ENCODE data around the gene TP53RK.

The TP53RK gene

DNA sequence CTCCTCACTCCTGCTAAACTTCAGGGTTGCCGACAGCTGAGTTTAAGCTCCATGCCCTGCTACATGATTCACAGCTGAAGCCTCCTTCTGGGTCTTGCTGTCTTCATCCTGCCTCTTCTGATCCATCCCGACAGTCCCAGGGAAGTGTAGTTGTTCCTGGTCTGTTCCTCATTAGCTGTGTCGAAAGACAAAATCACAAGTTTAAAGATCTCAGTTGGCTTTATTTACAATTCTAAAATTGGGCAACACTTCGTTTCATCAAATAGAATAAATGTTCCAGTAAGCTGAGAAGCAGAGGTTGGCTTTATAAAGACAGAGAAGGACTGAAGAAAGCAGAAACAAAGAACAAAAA lies 16.1 kb upstream of the TP53RK start:
- no peak for DNase-seq

DNA sequence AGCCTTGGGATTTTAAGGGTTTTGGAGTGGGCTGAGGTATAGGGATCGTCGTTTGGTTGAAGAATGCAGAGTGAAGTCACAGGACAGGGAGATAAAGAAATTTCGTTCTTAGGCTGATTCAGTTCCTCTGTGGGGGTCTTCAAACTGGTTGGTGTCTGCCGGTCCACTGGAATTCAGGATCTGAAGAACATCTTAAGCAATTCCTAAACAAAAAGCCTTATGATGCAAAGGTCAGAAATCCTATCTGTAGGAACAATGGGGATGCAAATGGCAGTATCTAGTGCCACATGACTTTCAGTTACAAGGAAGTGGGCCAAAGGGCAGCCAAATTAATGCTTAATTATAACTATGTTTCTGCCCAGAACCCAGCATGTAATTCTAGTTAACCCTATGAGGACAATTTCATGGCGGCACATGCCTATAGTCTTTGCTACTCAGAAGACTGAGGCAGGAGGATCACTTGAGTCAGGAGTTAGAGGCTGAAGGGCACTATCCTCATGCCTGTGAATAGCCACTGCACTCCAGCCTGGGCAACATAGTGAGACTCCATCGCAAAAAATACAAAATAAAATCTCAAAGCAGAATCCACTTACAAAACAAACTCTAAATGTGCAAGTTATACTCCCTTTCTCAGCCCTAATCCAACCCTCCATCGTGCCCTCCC lies 15.6 kb upstream of the TP53RK start:
- no peak for DNase-seq

DNA sequence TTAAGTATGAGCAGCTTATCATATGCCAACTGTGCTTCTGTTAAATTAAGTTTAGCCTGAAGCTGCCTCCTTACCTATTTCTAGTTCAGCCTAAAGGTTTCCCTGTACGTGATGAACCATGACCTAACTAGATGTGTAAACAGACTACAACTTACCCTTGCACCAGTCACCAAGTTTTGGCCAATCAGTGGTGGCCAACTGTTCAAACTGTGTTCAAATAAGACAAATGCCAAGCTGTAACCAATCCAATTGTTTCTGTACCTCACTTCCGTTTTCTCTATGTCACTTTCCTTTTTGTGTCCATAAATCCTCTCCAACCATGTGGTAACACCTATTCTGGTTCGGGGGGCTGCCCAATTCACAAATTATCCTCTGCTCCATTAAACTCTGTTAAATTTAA lies 14.2 kb upstream of the TP53RK start:
- peak; percentile 1 for DNase-seq

DNA sequence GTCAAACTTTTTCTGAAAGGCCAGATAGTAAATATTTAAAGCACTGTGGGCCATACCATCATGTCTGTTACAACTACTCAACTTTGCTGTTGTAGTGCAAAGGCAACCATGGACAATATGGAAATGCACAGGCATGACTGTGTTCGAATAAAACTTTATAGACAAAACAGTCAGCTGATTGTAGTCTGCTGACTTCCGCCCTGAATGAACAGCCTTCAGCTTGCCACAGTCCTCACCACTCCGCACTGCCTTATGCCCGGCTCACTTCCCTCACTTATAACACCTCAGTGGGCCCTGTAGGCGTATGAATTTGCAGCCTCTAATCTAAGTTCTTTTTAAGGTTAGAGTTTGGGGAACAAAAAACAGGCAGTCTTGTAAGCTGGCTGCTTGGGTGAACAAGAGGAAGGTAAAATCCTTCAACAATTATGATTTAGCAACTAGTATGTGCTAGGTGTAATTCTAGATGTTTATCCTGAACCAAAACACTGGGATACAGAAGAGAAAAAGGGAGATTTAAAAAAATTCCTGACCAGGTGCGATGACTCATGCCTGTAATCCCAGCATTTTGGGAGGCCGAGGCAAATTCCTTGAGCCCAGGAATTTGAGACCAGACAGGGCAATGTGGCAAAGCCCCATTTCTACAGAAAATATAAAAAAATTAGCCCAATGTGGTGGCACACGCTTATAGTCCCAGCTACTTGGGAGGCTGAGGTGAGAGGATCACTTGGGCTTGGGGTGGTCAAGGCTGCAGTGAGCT lies 13.4 kb upstream of the TP53RK start:
- no peak for DNase-seq

DNA sequence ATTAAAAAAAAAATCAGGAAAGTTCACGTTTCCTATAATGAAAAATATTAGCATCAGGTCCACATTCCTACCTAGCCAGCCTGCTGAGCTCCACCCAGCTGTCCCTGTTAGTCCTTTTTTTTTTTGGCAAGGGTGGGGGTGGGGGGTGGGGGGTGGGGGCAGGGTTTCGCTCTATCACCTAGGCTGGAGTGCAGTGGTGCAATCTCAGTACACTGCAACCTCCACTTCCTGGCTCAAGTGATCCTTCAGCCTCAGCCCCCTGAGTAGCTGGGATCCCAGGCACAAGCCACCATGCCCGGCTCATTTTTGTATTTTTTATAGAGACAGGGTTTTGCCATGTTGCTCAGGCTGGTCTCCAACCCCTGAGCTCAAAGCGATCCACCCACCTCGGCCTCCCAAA lies 12.7 kb upstream of the TP53RK start:
- no peak for DNase-seq

DNA sequence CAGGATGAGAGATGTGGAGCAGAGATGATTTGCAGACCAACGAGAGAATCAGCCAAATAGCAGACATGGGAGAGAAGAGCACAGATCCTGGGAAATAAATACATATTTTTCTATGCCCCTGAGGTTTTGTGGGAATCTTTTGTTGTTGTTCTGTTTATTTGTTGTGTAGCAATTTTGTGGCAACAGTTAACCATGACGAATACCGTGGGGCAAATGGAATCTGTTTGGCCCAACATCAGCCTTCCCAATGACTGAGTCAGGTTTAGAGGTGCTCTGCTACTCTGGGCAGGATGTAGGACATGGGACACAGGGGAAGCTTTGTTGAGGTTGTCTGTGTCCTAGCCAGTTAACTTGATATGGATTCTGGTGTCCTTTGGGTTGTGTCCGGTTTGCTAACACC lies 12.3 kb upstream of the TP53RK start:
- DNase-seq = no peak

DNA sequence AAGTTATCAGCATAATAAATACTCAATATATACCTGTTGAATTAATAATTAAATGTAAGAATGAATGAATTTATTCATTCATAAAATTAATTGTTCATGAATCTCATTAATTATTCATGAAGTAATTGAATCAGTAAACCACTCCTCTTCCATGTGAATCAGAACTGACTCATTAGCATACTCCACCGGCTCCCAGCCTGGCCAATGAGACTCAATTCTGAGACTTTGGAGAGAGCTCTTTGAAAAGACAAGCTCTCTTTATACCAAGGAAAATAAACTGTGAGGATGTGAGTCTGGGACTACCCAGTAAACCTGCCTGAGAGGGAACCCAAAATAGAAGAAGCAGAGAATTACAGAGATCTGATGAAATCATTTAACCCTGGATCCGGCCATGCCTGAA lies 11.8 kb upstream of the TP53RK start:
- no peak for DNase-seq

DNA sequence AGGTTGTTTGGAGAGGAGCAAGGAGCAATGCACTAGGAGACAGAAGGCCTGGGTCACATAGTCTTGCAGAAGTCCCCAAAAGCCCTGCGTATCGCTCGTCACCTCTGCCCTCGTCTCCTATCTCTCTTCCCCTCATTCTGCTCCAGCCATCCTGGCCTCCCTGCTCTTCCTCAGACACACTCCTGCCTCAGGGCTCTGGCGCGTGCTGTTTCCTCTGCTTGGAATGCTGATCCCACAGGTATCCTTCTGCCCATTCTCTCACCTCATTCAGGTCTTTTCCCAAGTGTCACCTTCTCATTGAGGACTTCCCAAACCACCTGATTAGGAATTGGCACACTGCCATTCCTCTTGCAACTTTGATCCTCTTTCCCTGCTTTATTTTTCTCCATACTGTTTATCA lies 11.2 kb upstream of the TP53RK start:
- peak; percentile 5 for DNase-seq

DNA sequence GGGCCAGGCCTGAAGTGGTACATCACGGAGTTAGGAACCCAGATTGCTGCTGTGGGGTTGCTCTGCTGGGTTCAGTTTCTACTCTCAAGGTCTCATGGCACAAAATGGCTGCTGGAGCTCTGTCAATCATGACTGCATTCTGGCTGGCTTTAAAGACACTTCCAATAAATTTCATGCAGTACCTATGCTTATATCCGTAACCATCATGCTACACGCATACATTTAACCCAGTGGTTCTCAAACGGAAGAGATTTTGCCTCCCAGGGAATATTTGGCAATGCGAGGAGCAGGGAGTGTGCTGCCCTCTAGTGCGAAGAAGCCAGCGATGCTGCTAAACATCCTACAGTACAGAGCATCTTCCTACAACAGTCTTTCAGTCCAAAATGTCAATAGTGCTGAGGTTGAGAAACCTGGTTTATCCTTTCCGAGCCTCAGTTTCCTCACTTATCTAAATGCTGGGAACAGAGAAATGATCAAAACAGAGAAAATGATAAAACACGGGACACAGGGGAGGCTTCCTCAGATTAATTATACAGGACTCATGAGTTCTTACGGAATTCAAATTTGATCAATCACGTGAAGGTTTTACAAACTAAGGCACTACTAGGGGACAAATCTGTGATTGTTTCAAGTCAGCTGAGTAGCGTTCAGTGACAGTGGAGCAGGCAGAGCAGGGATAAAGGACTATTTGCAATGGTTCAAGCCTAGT lies 10.6 kb upstream of the TP53RK start:
- DNase-seq = peak; percentile 6

DNA sequence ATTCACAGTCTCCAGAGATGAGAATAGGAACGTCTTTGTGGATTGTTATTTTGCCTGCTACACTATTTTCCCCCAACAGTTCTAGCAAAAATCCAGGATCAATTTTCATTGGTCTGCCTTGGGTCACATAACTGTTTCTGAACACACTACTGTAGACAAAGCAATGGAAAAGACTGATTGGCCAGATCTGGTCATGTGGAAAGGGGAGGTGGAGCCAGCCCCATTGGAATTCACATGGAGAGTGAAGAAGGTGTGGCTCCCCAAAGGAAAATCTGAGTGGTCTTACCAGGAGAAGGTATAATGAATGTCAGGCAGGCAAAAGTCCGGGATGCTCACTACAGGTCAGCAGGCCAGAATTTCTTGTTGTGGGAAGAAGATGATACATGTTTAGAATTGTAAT lies 9.5 kb upstream of the TP53RK start:
- no peak for DNase-seq

DNA sequence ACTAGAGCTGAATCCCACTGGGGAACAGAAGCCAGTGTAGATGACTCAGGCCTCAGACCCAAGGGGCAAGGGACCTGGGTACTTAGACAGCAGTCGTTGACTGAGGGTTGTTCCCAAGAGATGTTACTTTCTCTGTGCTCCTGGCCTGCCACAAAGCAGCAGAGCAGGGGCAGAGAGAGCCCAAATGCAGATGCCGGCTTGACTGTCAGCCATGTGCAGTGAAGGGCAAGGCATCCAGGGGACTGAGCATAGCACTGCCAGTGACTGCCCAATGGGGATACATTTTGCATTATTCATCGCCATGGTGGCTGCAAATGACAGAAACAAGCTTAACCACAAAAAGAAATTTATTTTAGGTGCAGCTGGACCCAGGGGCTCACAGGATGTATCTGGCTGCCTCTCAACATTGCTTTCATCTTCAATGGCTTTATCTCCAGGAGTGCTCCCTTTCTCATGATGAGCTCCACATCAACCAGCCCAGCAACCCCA lies 7.6 kb upstream of the TP53RK start:
- no peak for DNase-seq

DNA sequence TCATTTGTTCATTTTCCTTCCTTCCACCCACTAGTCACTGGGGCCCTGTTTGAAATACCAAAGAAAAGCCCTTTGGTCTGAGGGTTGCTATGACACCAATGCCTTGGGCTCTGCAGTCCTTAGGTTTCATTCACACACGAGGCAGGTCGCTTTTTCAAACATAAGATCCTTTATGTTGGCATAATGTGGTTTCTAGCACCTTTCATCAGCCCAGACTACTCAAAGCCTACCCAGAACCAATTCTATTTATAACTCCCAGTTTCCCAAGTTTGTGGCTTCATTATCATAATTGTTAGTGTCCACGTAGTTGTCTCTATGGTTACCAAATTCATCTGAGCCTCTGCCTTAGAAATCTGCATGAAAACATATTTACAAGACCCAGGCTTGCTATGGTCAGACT lies 6.6 kb upstream of the TP53RK start:
- DNase-seq = peak; percentile 5

DNA sequence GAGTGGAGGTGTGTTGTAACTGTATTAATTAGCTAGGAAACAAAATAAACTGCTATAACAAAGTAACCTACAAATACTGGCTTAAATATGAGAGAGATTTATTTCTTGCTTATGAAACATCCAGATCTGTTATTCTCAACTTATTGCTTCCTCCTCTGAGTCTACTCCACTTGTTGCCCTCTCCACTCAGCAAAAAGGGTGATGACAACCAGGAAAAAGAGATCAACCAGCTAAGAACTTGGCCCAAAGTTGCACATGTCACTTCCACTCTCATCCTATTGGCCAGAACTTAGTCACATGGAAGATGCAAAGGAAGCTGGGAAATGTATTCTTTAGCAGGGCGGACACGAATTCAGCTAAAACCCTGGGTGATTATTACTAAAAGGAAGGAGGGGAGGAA lies 5.2 kb upstream of the TP53RK start:
- DNase-seq = no peak

DNA sequence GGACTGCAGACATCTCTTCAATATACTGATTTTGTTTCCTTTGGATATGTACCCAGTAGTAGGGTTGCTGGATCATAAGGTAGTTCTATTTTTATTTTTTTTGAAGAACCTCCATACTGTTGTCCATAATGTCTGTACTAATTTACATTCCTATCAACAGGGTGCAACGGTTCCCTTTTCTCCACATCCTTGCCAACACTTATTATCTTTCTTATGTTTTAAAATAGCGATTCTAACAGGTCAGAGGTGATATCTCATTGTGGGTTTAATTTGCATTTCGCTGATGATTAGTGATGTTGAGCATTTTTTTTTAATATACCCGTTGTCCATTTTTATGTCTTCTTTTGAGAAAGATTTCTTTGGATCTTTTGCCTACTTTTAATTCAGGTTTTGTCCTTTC lies 2.0 kb upstream of the TP53RK start:
- no peak for DNase-seq

DNA sequence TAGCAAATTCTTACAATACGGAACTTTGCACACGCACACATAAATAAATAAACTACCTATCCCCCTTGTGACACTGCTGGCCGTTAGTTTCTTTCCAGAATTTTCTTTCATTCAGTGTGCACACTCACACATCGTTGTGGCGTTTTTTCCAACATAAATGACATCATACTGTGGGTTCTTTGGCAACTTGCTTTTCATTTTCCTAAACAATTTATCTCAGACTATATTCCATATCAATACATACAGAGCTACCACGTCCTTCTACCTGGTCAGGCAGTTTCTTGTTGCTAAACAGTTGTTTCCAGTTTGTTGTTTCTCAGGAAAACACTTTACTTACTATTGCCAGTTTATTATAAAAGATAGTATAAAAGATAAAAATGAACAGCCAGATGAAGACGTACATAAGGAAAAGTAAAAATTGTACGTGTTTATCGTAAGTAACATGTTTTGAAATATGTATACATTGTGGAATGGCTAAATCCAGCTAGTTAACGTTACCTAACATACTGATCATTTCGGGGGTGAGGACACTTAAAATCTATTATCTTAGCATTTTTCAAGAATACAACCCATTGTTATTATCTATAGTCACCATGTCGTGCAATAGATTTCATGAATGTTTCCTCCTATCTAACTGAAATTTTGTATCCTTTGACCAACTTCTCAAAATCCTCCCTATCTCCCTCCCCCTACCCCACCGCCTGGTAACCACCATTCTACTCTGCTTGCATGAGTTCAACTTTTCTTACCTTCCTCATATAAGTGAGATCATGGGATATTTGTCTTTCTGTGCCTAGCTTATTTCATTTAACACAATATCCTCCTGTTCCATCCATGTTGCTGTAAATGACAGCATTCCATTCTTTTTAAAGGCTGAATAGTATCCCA lies 1.2 kb upstream of the TP53RK start:
- no peak for DNase-seq

DNA sequence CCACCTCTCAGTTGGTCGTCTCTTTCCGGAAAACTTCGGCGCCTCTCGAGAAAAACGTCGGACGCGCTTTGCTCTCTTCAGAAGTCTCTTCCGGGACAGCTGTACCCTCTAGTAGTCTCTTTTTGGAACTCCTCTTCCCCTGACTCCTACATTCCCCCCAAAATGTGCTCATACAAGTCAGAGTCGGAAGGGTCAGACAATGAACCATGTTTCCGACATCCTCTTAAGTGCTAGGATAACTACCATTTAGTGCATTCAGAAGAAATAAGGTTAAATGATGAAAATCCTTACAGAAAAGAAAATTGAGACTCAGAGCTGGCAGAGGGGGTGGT lies 476 bp upstream of the TP53RK start:
- no peak for DNase-seq

DNA sequence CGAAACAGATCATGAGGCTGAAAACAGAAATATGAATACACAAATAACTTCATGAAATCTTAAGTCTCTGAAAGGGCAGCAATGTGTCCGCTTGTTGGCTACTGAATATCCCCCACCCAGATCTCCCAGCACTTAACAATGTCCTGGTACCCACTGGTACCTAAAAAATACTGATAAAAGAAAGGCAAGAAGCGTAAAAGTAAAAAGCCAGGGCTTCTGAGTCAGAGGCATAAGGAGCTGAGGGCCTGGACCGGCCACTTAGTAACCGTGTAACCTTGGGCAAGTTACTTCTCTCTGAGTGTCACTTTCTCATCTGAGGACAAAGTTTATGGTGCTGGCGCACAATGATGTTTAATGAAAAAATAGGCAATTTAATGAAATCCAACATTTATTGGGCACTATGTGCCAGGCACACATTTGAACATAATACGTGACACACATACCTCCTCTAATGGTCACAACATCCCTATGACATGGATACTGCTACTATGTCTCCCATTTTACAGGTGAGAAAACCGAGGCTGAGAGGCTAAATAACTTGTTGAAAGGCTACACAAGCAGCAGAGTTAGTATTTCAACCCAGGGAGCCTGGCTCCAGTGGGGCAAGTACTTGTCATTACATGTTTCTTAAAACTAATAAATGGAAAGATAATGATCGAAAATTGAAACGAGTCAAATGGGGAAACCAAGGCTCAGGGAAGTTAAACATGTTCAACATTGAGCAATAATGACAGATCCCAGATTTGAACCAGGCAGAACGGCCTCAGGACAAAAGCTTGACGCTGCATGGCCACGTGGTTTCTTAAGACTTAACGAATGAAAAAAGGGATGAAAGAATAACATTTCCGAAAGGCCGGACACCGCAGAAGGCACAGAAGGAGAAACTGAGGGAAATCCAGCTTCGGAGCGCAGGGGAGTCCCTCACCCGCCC lies 828 bp downstream of the TP53RK start:
- DNase-seq = peak; percentile 38

DNA sequence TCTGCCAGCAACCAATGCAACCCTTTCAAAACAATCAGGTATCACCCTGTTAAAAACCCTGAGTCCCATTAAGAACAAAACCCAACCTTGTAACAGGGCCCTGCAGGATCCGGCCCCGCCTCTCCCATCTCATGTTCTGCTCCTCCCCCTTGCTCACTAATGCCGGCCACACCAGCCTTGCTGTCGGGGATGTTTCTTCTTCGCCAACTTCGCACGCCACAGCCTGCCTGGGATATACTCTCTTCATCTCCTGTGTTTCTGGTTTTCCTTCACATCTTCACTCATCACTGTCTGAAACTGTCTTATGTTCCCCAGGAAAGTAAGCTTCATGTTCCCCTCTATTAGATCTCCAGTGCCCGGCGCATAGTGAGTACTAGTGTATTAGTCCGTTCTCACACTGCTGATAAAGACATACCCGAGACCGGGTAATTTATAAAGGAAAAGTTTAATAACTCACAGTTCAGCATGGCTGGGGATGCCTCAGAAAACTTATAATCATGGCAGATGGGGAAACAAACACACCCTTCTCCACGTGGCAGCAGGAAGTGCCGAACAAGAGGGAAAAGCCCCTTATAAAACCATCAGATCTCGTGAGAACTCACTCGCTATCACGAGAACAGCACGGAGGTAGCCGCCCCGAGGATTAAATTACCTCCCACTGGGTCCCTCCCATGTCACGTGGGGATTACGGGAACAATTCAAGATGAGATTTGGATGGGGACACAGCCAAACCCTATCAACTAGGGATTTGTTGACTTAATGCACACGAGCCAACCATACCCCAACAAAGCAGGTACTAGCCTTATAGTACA lies 5.1 kb downstream of the TP53RK start:
- DNase-seq = peak; percentile 7

DNA sequence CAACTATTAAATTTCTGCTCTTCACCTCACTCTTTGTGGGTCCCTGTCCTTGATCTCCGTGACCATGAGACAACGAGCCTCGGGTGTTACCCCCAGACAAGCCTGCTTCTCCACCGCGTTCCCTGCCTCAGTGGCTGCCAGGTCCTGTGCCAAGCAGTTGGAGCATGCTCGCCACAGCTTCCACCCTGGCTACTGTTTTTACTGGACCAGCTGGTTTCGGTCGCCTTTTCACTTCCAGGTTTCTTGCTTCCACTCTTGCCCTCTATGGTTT lies 5.6 kb downstream of the TP53RK start:
- no peak for DNase-seq

DNA sequence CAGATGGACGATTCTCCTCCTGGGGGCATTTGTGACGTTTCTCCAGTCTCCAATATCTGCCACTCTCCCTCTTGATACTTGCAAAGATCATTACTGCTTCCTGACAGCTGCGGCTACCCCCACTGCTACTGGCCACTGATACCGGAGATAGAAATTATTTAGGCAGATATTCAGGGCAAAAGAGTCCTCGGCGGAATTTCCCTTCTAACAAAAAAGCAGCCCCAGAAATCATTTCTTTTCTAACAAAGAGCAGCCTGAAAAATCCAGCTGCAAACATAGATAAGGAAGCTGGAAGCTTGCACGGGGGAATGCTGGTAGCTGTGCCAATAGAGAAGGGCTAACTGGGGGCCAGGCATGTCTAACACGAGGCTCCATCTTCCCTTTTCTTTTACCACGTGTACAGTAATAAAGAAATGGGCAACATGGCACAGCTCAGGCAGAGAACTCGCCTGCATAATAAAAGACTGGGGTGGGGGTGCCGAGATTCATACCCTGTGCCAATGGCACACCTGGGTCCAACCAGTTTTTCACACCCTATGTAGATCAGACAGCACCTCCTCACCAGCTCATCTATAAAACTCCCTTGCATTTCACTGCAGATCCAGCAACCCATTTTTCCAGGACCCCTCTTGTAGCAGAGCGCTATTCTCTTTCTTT lies 6.1 kb downstream of the TP53RK start:
- no peak for DNase-seq
